NT2/D1 (cell line): Measurements from ENCODE around the gene RALGPS2.

Experiments used
- DNase-seq: peaks from one replicate; pipeline ENCODE4 v3.0.0-alpha.2; 2011; ENCODE audit warnings: low read depth, low spot score
- H3K27me3 ChIP-seq: 2 replicates; pipeline ENCODE4 v1.6.0; 2011; ENCODE audit warnings: mild to moderate bottlenecking; ENCODE audit not compliant: insufficient read length, insufficient read depth
- H3K36me3 ChIP-seq: 2 replicates; pipeline ENCODE4 v1.6.1; 2011; ENCODE audit warnings: mild to moderate bottlenecking, low read length, mixed read lengths; ENCODE audit not compliant: insufficient read depth, insufficient read length
- H3K4me1 ChIP-seq: 2 replicates; pipeline ENCODE4 v1.5.1; 2011; ENCODE audit not compliant: insufficient read depth, insufficient read length
- H3K4me3 ChIP-seq: 2 replicates; pipeline ENCODE4 v1.5.1; 2011; ENCODE audit warnings: low read depth; ENCODE audit not compliant: insufficient read length
- H3K9ac ChIP-seq: 2 replicates; pipeline ENCODE4 v1.6.0; 2011; ENCODE audit warnings: low read depth; ENCODE audit not compliant: insufficient read length
- H3K9me3 ChIP-seq: 2 replicates; pipeline ENCODE4 v1.5.1; 2011; ENCODE audit warnings: mild to moderate bottlenecking, low read length; ENCODE audit not compliant: insufficient read depth
- SUZ12 ChIP-seq: IDR thresholded peaks from 2 replicates; pipeline ENCODE4 v1.6.1; 2011; ENCODE audit not compliant: insufficient read length, insufficient read depth; ENCODE audit errors: extremely low read depth
- YY1 ChIP-seq: IDR thresholded peaks from 2 replicates; pipeline ENCODE4 v1.6.1; 2011; ENCODE audit not compliant: insufficient read length, insufficient read depth
- ZNF274 ChIP-seq: IDR thresholded peaks from 2 replicates; pipeline ENCODE4 v1.6.1; 2011; ENCODE audit warnings: mild to moderate bottlenecking, low read depth, low read length

Gene RALGPS2

GRCh38 chr1:178960482-178961240 lies 235.6 kb downstream of the RALGPS2 start:
- Histone ChIP-seq H3K4me3 (no peak overlapping the region), H3K9me3 (peaks cover 26% of the 10 kb centered on the region; the same call in 1 of the 2 replicates), H3K9ac (no peak overlapping the region), H3K36me3 (no peaks in the 10 kb centered on the region), H3K27me3 (no peaks in the 10 kb centered on the region), H3K4me1 (no peaks in the 10 kb centered on the region)
- TF ChIP-seq ZNF274 = no peak
- TF ChIP-seq SUZ12 = no peak
- no peak for TF ChIP-seq YY1
- DNase-seq = no peak

GRCh38 chr1:178961331-178961730 lies 236.3 kb downstream of the RALGPS2 start:
- H3K9ac ChIP-seq = no peak overlapping the region
- no peak for TF ChIP-seq ZNF274
- TF ChIP-seq SUZ12 = no peak
- no peak for TF ChIP-seq YY1
- no peaks in the 10 kb centered on the region for H3K36me3 ChIP-seq
- H3K4me1 ChIP-seq = no peaks in the 10 kb centered on the region
- H3K4me3 ChIP-seq = no peak overlapping the region
- peaks cover 26% of the 10 kb centered on the region; the same call in 1 of the 2 replicates for H3K9me3 ChIP-seq
- DNase-seq = no peak
- H3K27me3 ChIP-seq = no peaks in the 10 kb centered on the region

GRCh38 chr1:178961868-178962267 lies 236.8 kb downstream of the RALGPS2 start:
- H3K4me1 ChIP-seq = no peaks in the 10 kb centered on the region
- DNase-seq = no peak
- H3K9me3 ChIP-seq = peaks cover 26% of the 10 kb centered on the region; the same call in 1 of the 2 replicates
- no peaks in the 10 kb centered on the region for H3K36me3 ChIP-seq
- H3K27me3 ChIP-seq = no peaks in the 10 kb centered on the region
- H3K4me3 ChIP-seq = no peak overlapping the region
- no peak for TF ChIP-seq SUZ12
- no peak for TF ChIP-seq YY1
- TF ChIP-seq ZNF274 = no peak
- H3K9ac ChIP-seq = no peak overlapping the region

GRCh38 chr1:178962853-178963711 lies 238.0 kb downstream of the RALGPS2 start:
- Histone ChIP-seq H3K27me3 (no peaks in the 10 kb centered on the region), H3K4me1 (no peaks in the 10 kb centered on the region), H3K36me3 (no peaks in the 10 kb centered on the region), H3K9ac (no peak overlapping the region), H3K9me3 (peaks cover 26% of the 10 kb centered on the region; the same call in 1 of the 2 replicates), H3K4me3 (no peak overlapping the region)
- DNase-seq = no peak
- TF ChIP-seq YY1 (no peak), ZNF274 (no peak), SUZ12 (no peak)

- Histone ChIP-seq H3K4me1 (no peaks in the 10 kb centered on the region), H3K27me3 (no peaks in the 10 kb centered on the region), H3K9ac (no peak overlapping the region), H3K36me3 (no peaks in the 10 kb centered on the region), H3K4me3 (no peak overlapping the region), H3K9me3 (peaks cover 26% of the 10 kb centered on the region; the same call in 1 of the 2 replicates)
- TF ChIP-seq YY1 (no peak), ZNF274 (no peak), SUZ12 (no peak)
- no peak for DNase-seq
Measured at GRCh38 chr1:178964469-178965330, 239.7 kb downstream of the RALGPS2 start.

- Histone ChIP-seq H3K4me3 (no peak overlapping the region), H3K36me3 (no peaks in the 10 kb centered on the region), H3K27me3 (no peaks in the 10 kb centered on the region), H3K9me3 (peaks cover 26% of the 10 kb centered on the region; the same call in 1 of the 2 replicates), H3K4me1 (no peaks in the 10 kb centered on the region), H3K9ac (no peak overlapping the region)
- TF ChIP-seq ZNF274 (no peak), SUZ12 (no peak), YY1 (no peak)
- no peak for DNase-seq
Measured at GRCh38 chr1:178966312-178966711, 241.3 kb downstream of the RALGPS2 start.
